ENCODE results near the gene VAV1. TPM values are rescaled to one million over a fixed set of nuclear protein-coding genes. Genes with fewer than 3 reads are reported as not detected.

The VAV1 gene
- total and polyA plus RNA-seq, 2 of the 8 experiments (the other 6 are each of a cell fraction or from before 2014, with no cell fraction given): 0.21 to 0.22 TPM

DNA sequence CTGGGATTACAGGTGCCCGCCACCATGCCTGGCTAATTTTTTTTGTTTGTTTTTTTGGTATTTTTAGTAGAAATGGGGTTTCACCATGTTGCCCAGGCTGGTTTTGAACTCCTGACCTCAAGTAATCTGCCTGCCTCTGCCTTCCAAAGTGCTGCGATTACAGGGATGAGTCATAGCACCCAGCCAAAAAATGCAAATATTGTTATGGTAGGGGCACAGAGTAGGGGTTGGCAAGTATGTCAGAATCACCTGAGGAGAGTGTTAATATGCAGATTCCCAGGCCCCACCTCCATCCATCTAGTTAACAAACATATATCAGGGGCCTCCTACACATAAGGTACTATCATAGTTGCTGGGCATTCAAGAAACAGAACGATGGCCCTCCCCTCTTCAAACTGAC is 44.7 kb downstream of the VAV1 start:
- Histone ChIP-seq H2AK5ac (ENCODE audit: low read depth, low read length) (no peak overlapping the region), H3K9ac (replicated peaks in 1 of 4; ENCODE audit: extremely low read depth in 1 of 4, low read depth in 3 of 4, low read length in 3 of 4) (no peak overlapping the region), H3K27ac (ENCODE audit: low read depth, low read length) (no peak overlapping the region), H3K14ac (ENCODE audit: insufficient read length) (no peak overlapping the region), H3K4ac (replicated peaks; ENCODE audit: insufficient read length, low read depth, low read length) (no peak overlapping the region), H3K27me3 (replicated peaks in 1 of 4; ENCODE audit: control insufficient read depth in 3 of 4, extremely low read depth in 1 of 4, insufficient read depth in 3 of 4, low read length in 3 of 4) (no peaks in the 10 kb centered on the region), H2BK12ac (ENCODE audit: low read depth, low read length) (no peak overlapping the region), H4K20me1 (replicated peaks in 1 of 2; ENCODE audit: control insufficient read depth in 1 of 2, insufficient read depth in 2 of 2, low read length in 2 of 2) (no peaks in the 10 kb centered on the region), H2BK15ac (ENCODE audit: low read length) (no peak overlapping the region), H3K79me2 (ENCODE audit: control insufficient read depth in 1 of 2, insufficient read depth in 2 of 2, low read length in 2 of 2) (no peaks in the 10 kb centered on the region), H3K79me1 (ENCODE audit: low read depth, low read length) (no peaks in the 10 kb centered on the region), H2BK120ac (replicated peaks; ENCODE audit: low read depth, low read length) (no peak overlapping the region), H3K36me3 (ENCODE audit: control insufficient read depth in 2 of 4, insufficient read depth in 4 of 4, low read length in 3 of 4) (no peaks in the 10 kb centered on the region), H3K23ac (ENCODE audit: insufficient read length) (no peak overlapping the region), H3K4me3 (ENCODE audit: extremely low read depth in 1 of 4, insufficient read depth in 2 of 4, low read depth in 3 of 4, low read length in 4 of 4) (no peak overlapping the region), H3K23me2 (ENCODE audit: low read depth, low read length) (peaks cover 2% of the 10 kb centered on the region; the same call in 1 of the 2 replicates), H3K9me3 (ENCODE audit: insufficient read depth in 2 of 2, low read depth in 1 of 2, low read length in 1 of 2) (peaks cover 54 to 68% of the 10 kb centered on the region in 2 experiments), H3K18ac (ENCODE audit: extremely low read depth, low read length) (no peak overlapping the region), H3K56ac (replicated peaks; ENCODE audit: insufficient read length, low read depth, low read length) (no peak overlapping the region), H2BK5ac (ENCODE audit: low read depth, low read length) (no peak overlapping the region), H2AFZ (ENCODE audit: low read length) (no peak overlapping the region), H3K4me1 (replicated peaks in 1 of 4; ENCODE audit: control insufficient read depth in 3 of 4, insufficient read depth in 4 of 4, low read length in 3 of 4) (no peaks in the 10 kb centered on the region), H3K4me2 (ENCODE audit: insufficient read depth in 1 of 2, low read depth in 2 of 2, low read length in 2 of 2) (no peak overlapping the region), H4K5ac (ENCODE audit: insufficient read length, low read depth, low read length) (no peak overlapping the region), H4K8ac (ENCODE audit: extremely low read depth, insufficient read depth, low read length) (no peak overlapping the region), H4K91ac (replicated peaks; ENCODE audit: insufficient read length, low read length) (no peak overlapping the region), H2BK20ac (ENCODE audit: low read length) (no peak overlapping the region)
- 90% methylated on average over 3 of the region's 3 CpGs; no CpG with 5 or more reads in 1 of the 2 experiments for WGBS, 2 experiments (ENCODE audit: extremely low coverage in 1 of 2, insufficient coverage in 1 of 2, insufficient read length in 1 of 2, insufficient replicate concordance in 2 of 2, low coverage in 1 of 2, low lambda C conversion rate in 2 of 2, missing lambda C conversion rate in 1 of 2)
- ChIA-PET CTCF (ENCODE audit: partially characterized antibody) (no interaction called here), POLR2A (ENCODE audit: partially characterized antibody) (no interaction called here)
- no peak for FAIRE-seq
- TF ChIP-seq SIRT6 (IDR thresholded peaks at IDR 0.05; ENCODE audit: low read length) (no peak), RNF2 (IDR thresholded peaks at IDR 0.05; ENCODE audit: borderline replicate concordance, low read depth, low read length, missing control alignments, poor library complexity, severe bottlenecking) (no peak), GABPA (IDR thresholded peaks at IDR 0.05; ENCODE audit: borderline replicate concordance, insufficient read depth, low read length) (no peak), PHF8 (conservative IDR thresholded peaks at IDR 0.05; ENCODE audit: low read depth, low read length) (no peak), RXRA (IDR thresholded peaks at IDR 0.05; ENCODE audit: insufficient read depth, low read depth, low read length) (no peak), SP1 (IDR thresholded peaks at IDR 0.05; ENCODE audit: low read depth, low read length) (no peak)
- DNase-seq (ENCODE audit: low read depth in 1 of 2, low spot score in 2 of 2): no peak

Data from H1 (cell line).